K562 (cell line): Measurements from ENCODE around the gene SPEG. TPM values are rescaled to one million over a fixed set of nuclear protein-coding genes. Genes with fewer than 3 reads are reported as not detected.
A peak's percentile ranks its signal among the peaks of the same experiment; 100 is the strongest.

Source experiments
- ARID3A ChIP-seq: IDR thresholded peaks from 2 replicates; pipeline ENCODE4 v1.6.1; 2012; ENCODE audit warnings: low read depth, low read length, improper control_type of control experiment, borderline replicate concordance
- EHMT2 ChIP-seq: fragments of 450-650 bp; IDR thresholded peaks from 2 replicates; pipeline ENCODE4 v1.6.1; 2018; ENCODE audit warnings: antibody characterized with exemption
- ELF4 ChIP-seq: fragments of 450-650 bp; formaldehyde crosslinking; IDR thresholded peaks from 2 replicates; pipeline ENCODE4 v1.4.0; 2022; ENCODE audit warnings: missing genetic modification characterization
- ETS2 ChIP-seq: IDR thresholded peaks from 2 replicates; pipeline ENCODE4 v1.6.1; 2016; ENCODE audit warnings: borderline replicate concordance, missing genetic modification characterization, mild to moderate bottlenecking, moderate library complexity, missing compliant biosample characterization; ENCODE audit not compliant: poor library complexity, severe bottlenecking
- HDAC6 ChIP-seq: IDR thresholded peaks from 2 replicates; pipeline ENCODE4 v1.6.1; 2012; ENCODE audit warnings: low read depth, mild to moderate bottlenecking, control low read depth, inconsistent platforms, low read length, moderate library complexity
- KDM4B ChIP-seq, 2 experiments: fragments of 450-650 bp in 1 of 2; sonication (generic) in 1 of 2; IDR thresholded peaks; 2 replicates each; pipeline ENCODE4 v1.6.1; 2016 to 2017; ENCODE audit warnings: borderline replicate concordance in 2 of 2, antibody characterized with exemption in 1 of 2, low read depth in 1 of 2, mild to moderate bottlenecking in 1 of 2
- MCM3 ChIP-seq: fragments of 450-650 bp; IDR thresholded peaks from 2 replicates; pipeline ENCODE4 v1.6.1; 2016
- NR1H2 ChIP-seq: sonication (generic); formaldehyde crosslinking; IDR thresholded peaks from 2 replicates; pipeline ENCODE4 v1.4.0; 2020; ENCODE audit warnings: mild to moderate bottlenecking, missing genetic modification reagents
- SP2 ChIP-seq: IDR thresholded peaks from 2 replicates; pipeline ENCODE4 v1.6.1; 2011; ENCODE audit warnings: mild to moderate bottlenecking, low read depth, low read length, moderate library complexity; ENCODE audit not compliant: poor library complexity, severe bottlenecking; ENCODE audit errors: extremely low read depth
- TCFL5 ChIP-seq: fragments of 250-450 bp; sonication (Bioruptor Pico); conservative IDR thresholded peaks from 2 replicates; pipeline ENCODE4 v1.6.1; 2021; ENCODE audit warnings: mild to moderate bottlenecking, moderate library complexity, matching md5 sums
- THRB ChIP-seq: fragments of 450-650 bp; formaldehyde crosslinking; conservative IDR thresholded peaks from 2 replicates; pipeline ENCODE4 v1.4.0; 2022; ENCODE audit warnings: mild to moderate bottlenecking, missing genetic modification characterization
- XRCC4 ChIP-seq: IDR thresholded peaks from one replicate; pipeline ENCODE4 v1.6.1; 2011; ENCODE audit not compliant: insufficient read depth, insufficient read length; ENCODE audit errors: extremely low read depth
- ZBTB11 ChIP-seq, 3 experiments: fragments of 200-800 bp in 1 of 3; fragments of 250-450 bp in 1 of 3; fragments of 450-650 bp in 1 of 3; sonication (Bioruptor Pico) in 1 of 3; sonication (Bioruptor generic) in 1 of 3; formaldehyde crosslinking in 1 of 3; IDR thresholded peaks; 2 replicates each; pipeline versions ENCODE4 v1.6.1 to v1.8.0; 2016 to 2022; ENCODE audit warnings: mild to moderate bottlenecking in 2 of 3, missing genetic modification characterization in 2 of 3, missing compliant biosample characterization in 1 of 3, moderate library complexity in 1 of 3
- ZBTB17 ChIP-seq: fragments of 450-650 bp; formaldehyde crosslinking; IDR thresholded peaks from 2 replicates; pipeline ENCODE4 v1.4.0; 2020; ENCODE audit warnings: mild to moderate bottlenecking
- ZBTB2 ChIP-seq: fragments of 450-650 bp; IDR thresholded peaks from 2 replicates; pipeline ENCODE4 v1.6.1; 2016; ENCODE audit warnings: antibody characterized with exemption
- ZC3H8 ChIP-seq: fragments of 450-650 bp; IDR thresholded peaks from 2 replicates; pipeline ENCODE4 v1.6.1; 2017
- ZNF766 ChIP-seq: fragments of 200-800 bp; sonication (Bioruptor generic); conservative IDR thresholded peaks from 2 replicates; pipeline ENCODE4 v1.6.1; 2016; ENCODE audit warnings: missing genetic modification characterization, missing compliant biosample characterization
- ZNF77 ChIP-seq: fragments of 250-450 bp; sonication (Bioruptor Pico); IDR thresholded peaks from 2 replicates; pipeline ENCODE4 v1.5.0; 2020
- polyA plus RNA-seq, 8 experiments: library from polyadenylated mRNA; depleted of rRNA in 4 of 8; stranded (reverse) in 5 of 8; unstranded in 3 of 8; fragments of >200 nt; fragmentation: Nextera tagmentation in 2 of 8; fragmentation: Illumina TruSeq in 1 of 8; extraction: Ambion mirVana in 2 of 8; extraction: Trizol in 1 of 8; gene quantifications; 2 replicates each; pipeline versions ENCODE4 v1.2.1 to v1.2.3, GENCODE V29; 2011 to 2014; ENCODE audit warnings: inconsistent platforms in 1 of 8, missing spikeins in 1 of 8
- total RNA-seq, 7 experiments: library from RNA; depleted of rRNA in 6 of 7; stranded (reverse); fragments of >200 nt in 6 of 7; fragmentation: Illumina TruSeq in 2 of 7; extraction: Trizol in 2 of 7; gene quantifications; 2 replicates each; pipeline versions ENCODE4 v1.2.1 to v1.2.3, GENCODE V29; 2011 to 2021; ENCODE audit warnings: low replicate concordance in 1 of 7

Gene SPEG
- total and polyA plus RNA-seq, 9 of the 15 experiments (the other 6 are each of a cell fraction or from before 2014, with no cell fraction given): 0.49 to 8.7 (median 3.0) TPM

GRCh38 chr2:219514196-219514761 lies 79.6 kb downstream of the SPEG start, which contains the start of gene ASIC4 (continued):
- TF ChIP-seq ZBTB11 (CRISPR knock-in tag; IDR thresholded peaks at IDR 0.05) (peak in 1 of 3 experiments; percentile 45; a peak in 2 of 6 replicates), KDM4B (IDR thresholded peaks at IDR 0.05; ENCODE audit: borderline replicate concordance in 2 of 2, low read depth in 1 of 2) (no peak; a peak in 1 of 4 replicates), ARID3A (no peak), ETS2 (no peak), ZC3H8 (no peak), ZNF766 (0 out of 2 replicates have a peak, but pooled peaks have one; percentile 39), HDAC6 (no peak), THRB (CRISPR knock-in tag) (0 out of 2 replicates have a peak, but pooled peaks have one; percentile 58), MCM3 (no peak), NR1H2 (CRISPR knock-in tag) (no peak), XRCC4 (no peak), ELF4 (CRISPR knock-in tag) (peak; percentile 67; the same call in 1 of the 2 replicates), ZBTB17 (CRISPR knock-in tag) (peak; percentile 87), ZBTB2 (peak; percentile 83), ZNF77 (CRISPR knock-in tag) (no peak), TCFL5 (CRISPR knock-in tag) (0 out of 2 replicates have a peak, but pooled peaks have one; percentile 27), EHMT2 (no peak), SP2 (no peak)
